HG02870 (cell line): Measurements from ENCODE around the gene STRBP.

Experiments used
- ATAC-seq: cut with Tn5 transposase; IDR thresholded peaks from one replicate; pipeline ENCODE4 v1.9.1; 2021; ENCODE audit warnings: mild to moderate bottlenecking, moderate library complexity; ENCODE audit not compliant: unreplicated experiment

Gene STRBP

GRCh38 chr9:123072407-123072995, 195.9 kb downstream of the STRBP start:
- ATAC-seq: no peak
